HepG2 (cell line): ENCODE results near the gene ZNF524. TPM values are rescaled to one million over a fixed set of nuclear protein-coding genes. Genes with fewer than 3 reads are reported as not detected.

Experiments
- ATAC-seq: fragments of 200-7000 bp; cut with Tn5 transposase; 3 replicates; pipeline ENCODE4 v1.9.1; 2020; ENCODE audit warnings: mild to moderate bottlenecking, moderate library complexity
- BruUV-seq: library from RNA; stranded (reverse); fragments of 400-500 nt; replicated peaks from 2 replicates; lab custom pipeline; 2021; lab: Mats Ljungman, UMichigan
- CTCF ChIA-PET: fragments of 300-600 bp; formaldehyde crosslinking; extraction: SDS; loops from one replicate; lab custom pipeline; 2021; ENCODE audit warnings: low total read pairs, inconsistent platforms, low intra/inter-chr PET ratio; lab: Yijun Ruan, JAX
- POLR2A ChIA-PET: fragments of 350-600 bp; sonication (Branson Sonifier 250); formaldehyde crosslinking; loops from one replicate; lab custom pipeline; 2020; ENCODE audit warnings: antibody characterized with exemption, inconsistent platforms; lab: Yijun Ruan, JAX
- DNase-seq: peaks from one replicate; pipeline ENCODE4 v3.0.0-alpha.2; 2015; ENCODE audit warnings: low spot score
- FAIRE-seq: peaks from 3 replicates; lab custom pipeline; 2011; peaks lifted over from hg19 to GRCh38; lab: Jason Lieb, UNC
- H2AFZ ChIP-seq: one replicate; pipeline ENCODE4 v1.6.1; 2011; ENCODE audit warnings: low read length, inconsistent platforms
- H3K27ac ChIP-seq: fragments of 300-600 bp; 3 replicates; pipeline ENCODE4 v1.8.0; 2011; ENCODE audit warnings: mixed run types, mild to moderate bottlenecking, mixed read lengths, low read length, inconsistent platforms; ENCODE audit not compliant: insufficient read depth; ENCODE audit errors: extremely low read length
- H3K27me3 ChIP-seq, 2 experiments: fragments of 200-600 bp in 1 of 2; 2 replicates in 1 of 2; 3 replicates in 1 of 2; pipeline versions ENCODE4 v1.6.0 to v1.8.0; 2011; ENCODE audit warnings: low read length in 2 of 2, mild to moderate bottlenecking in 2 of 2, moderate library complexity in 2 of 2, inconsistent platforms in 1 of 2; ENCODE audit not compliant: insufficient read depth in 2 of 2, control insufficient read depth in 1 of 2
- H3K36me3 ChIP-seq, 2 experiments: fragments of 200-600 bp in 1 of 2; replicated peaks in 1 of 2; 2 replicates in 1 of 2; 3 replicates in 1 of 2; pipeline versions ENCODE4 v1.5.1 to v1.8.0; 2011; ENCODE audit warnings: low read length in 2 of 2, inconsistent platforms in 1 of 2; ENCODE audit not compliant: insufficient read depth in 2 of 2, control insufficient read depth in 1 of 2
- H3K4me1 ChIP-seq: 2 replicates; pipeline ENCODE4 v1.5.1; 2012; ENCODE audit warnings: low read length, inconsistent platforms; ENCODE audit not compliant: insufficient read depth
- H3K4me2 ChIP-seq: 2 replicates; pipeline ENCODE4 v1.6.0; 2011; ENCODE audit warnings: low read depth, low read length, inconsistent platforms
- H3K4me3 ChIP-seq, 3 experiments: fragments of 200-600 bp in 1 of 3; sonication (generic), shearing (Covaris generic) in 1 of 3; replicated peaks in 1 of 3; 2 replicates each; pipeline ENCODE4 v1.5.1; 2011 to 2016; ENCODE audit warnings: low read length in 3 of 3, inconsistent platforms in 2 of 3, low read depth in 2 of 3, mild to moderate bottlenecking in 2 of 3, control low read depth in 1 of 3, mixed read lengths in 1 of 3; ENCODE audit not compliant: insufficient read depth in 1 of 3
- H3K79me2 ChIP-seq: one replicate; pipeline ENCODE4 v1.6.1; 2011; ENCODE audit warnings: low read length, inconsistent platforms; ENCODE audit not compliant: insufficient read depth
- H3K9ac ChIP-seq: 2 replicates; pipeline ENCODE4 v1.6.0; 2011; ENCODE audit warnings: mild to moderate bottlenecking, low read depth, low read length, inconsistent platforms; ENCODE audit not compliant: insufficient read depth
- H3K9me3 ChIP-seq: 2 replicates; pipeline ENCODE4 v1.5.1; 2012; ENCODE audit warnings: mild to moderate bottlenecking, low read length
- H4K20me1 ChIP-seq: 2 replicates; pipeline ENCODE4 v1.6.0; 2011; ENCODE audit warnings: inconsistent platforms, mild to moderate bottlenecking, low read length, moderate library complexity; ENCODE audit not compliant: insufficient read depth
- ADNP ChIP-seq: sonication (generic); formaldehyde crosslinking; IDR thresholded peaks from 2 replicates; pipeline ENCODE4 v1.4.0; 2020; ENCODE audit warnings: missing genetic modification reagents
- AGO2 ChIP-seq: fragments of 200-400 bp; formaldehyde crosslinking; optimal IDR thresholded peaks from 2 replicates; pipeline ENCODE3; 2017; ENCODE audit warnings: mild to moderate bottlenecking, low read depth, low read length, moderate library complexity
- KAT2B ChIP-seq: fragments of 150-350 bp; IDR thresholded peaks from 2 replicates; pipeline ENCODE4 v1.6.1; 2014; ENCODE audit warnings: low read depth, low read length, borderline replicate concordance
- NFKBIZ ChIP-seq: IDR thresholded peaks from 2 replicates; pipeline ENCODE4 v1.6.1; 2018; ENCODE audit warnings: missing genetic modification reagents, missing compliant biosample characterization
- SMARCC2 ChIP-seq: fragments of 450-650 bp; IDR thresholded peaks from 2 replicates; pipeline ENCODE4 v1.6.1; 2017; ENCODE audit warnings: antibody characterized with exemption, mild to moderate bottlenecking
- SP140L ChIP-seq: sonication (generic); formaldehyde crosslinking; IDR thresholded peaks from 2 replicates; pipeline ENCODE4 v1.4.0; 2020; ENCODE audit warnings: missing genetic modification reagents, borderline replicate concordance
- ZBTB44 ChIP-seq: sonication (generic); formaldehyde crosslinking; IDR thresholded peaks from 2 replicates; pipeline ENCODE4 v1.4.0; 2020; ENCODE audit warnings: missing genetic modification reagents
- ZNF460 ChIP-seq: sonication (generic); formaldehyde crosslinking; IDR thresholded peaks from 2 replicates; pipeline ENCODE4 v1.5.1; 2020; ENCODE audit warnings: missing genetic modification reagents, mild to moderate bottlenecking, borderline replicate concordance
- WGBS: methylation state at CpG from one replicate; pipeline ENCODE4 v1.1.6; 2017; ENCODE audit warnings: low lambda C conversion rate; 5-methylcytosine and 5-hydroxymethylcytosine counted together
- in situ Hi-C: cut with HindIII; loops from 2 replicates; pipeline ENCODE4 v1.10.0; 2017; ENCODE audit warnings: low pct_unique_long_range_greater_than_20kb; ENCODE audit not compliant: extremely low pct_ligation_motif_present
- intact Hi-C: fragments of 100-400 bp; cut with micrococcal nuclease; formaldehyde crosslinking; loops from one replicate; pipeline ENCODE4 v1.10.0; 2022; ENCODE audit not compliant: unreplicated experiment
- polyA plus RNA-seq, 8 experiments: library from polyadenylated mRNA; depleted of rRNA in 3 of 8; stranded (reverse) in 7 of 8; unstranded in 1 of 8; fragments of >200 nt; fragmentation: Illumina TruSeq in 4 of 8; extraction: Trizol in 4 of 8; gene quantifications; 2 replicates each; pipeline versions ENCODE4 v1.2.1 to v1.2.3, GENCODE V29; 2011 to 2016; ENCODE audit warnings: low read depth in 4 of 8, missing spikeins in 1 of 8, mixed read lengths in 1 of 8; ENCODE audit not compliant: insufficient read depth in 1 of 8
- total RNA-seq, 5 experiments: library from RNA; depleted of rRNA; stranded (reverse); fragments of >200 nt; fragmentation: Illumina TruSeq; extraction: Trizol; gene quantifications; 2 replicates each; pipeline ENCODE4 v1.2.3, GENCODE V29; 2016; ENCODE audit warnings: low read depth in 1 of 5
- TF ChIP-seq, protein P1 (sequence below): sonication (generic); formaldehyde crosslinking; IDR thresholded peaks from 2 replicates; pipeline ENCODE4 v1.5.1; 2020; ENCODE audit warnings: missing genetic modification reagents, mild to moderate bottlenecking, borderline replicate concordance

Gene ZNF524
- total and polyA plus RNA-seq, 2 of the 13 experiments (the other 11 are each of a cell fraction or from before 2014, with no cell fraction given), result 3.2 to 4.6 TPM

DNA sequence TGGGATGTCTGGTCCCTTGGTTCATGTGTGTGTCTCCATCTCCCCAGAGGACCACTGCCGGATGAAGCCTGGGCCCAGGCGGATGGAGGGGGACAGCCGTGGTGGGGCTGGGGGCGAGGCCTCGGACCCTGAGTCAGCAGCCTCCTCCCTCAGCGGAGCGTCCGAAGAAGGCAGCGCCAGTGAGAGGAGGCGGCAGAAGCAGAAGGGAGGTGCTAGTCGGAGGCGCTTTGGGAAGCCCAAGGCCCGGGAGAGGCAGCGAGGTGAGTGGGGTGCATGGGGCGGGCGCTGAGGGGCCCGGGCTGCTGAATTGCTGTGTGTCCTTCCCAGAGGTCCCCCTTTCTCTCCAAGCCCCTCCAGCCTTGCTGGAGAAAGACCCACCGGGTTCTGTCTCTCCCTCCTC is 51.1 kb downstream of the ZNF524 start:
- peaks cover 10% of the 10 kb centered on the region for H4K20me1 ChIP-seq
- H3K9ac ChIP-seq, result no peak overlapping the region
- 88% methylated on average over 18 of the region's 18 CpGs for WGBS
- FAIRE-seq, result no peak
- no peak overlapping the region for H3K27ac ChIP-seq
- CTCF ChIA-PET, result no interaction called here
- H3K79me2 ChIP-seq, result peaks cover 15% of the 10 kb centered on the region
- in situ Hi-C loops (no loop called here), intact Hi-C loops (no loop called here)
- POLR2A ChIA-PET, result no interaction called here
- H3K9me3 ChIP-seq, result no peaks in the 10 kb centered on the region
- DNase-seq, result no peak
- H3K27me3 ChIP-seq, result no peaks in the 10 kb centered on the region; a peak in 1 of 5 replicates
- BruUV-seq, result no TSS peak
- no peaks in the 10 kb centered on the region for H3K36me3 ChIP-seq
- no peak overlapping the region for H2AFZ ChIP-seq
- H3K4me3 ChIP-seq, result no peak overlapping the region
- H3K4me1 ChIP-seq, result peaks cover 26% of the 10 kb centered on the region
- no peak overlapping the region for H3K4me2 ChIP-seq
- no peak for ATAC-seq
- TF ChIP-seq ADNP (CRISPR knock-in tag) (no peak), AGO2 (peak; percentile 32)

DNA sequence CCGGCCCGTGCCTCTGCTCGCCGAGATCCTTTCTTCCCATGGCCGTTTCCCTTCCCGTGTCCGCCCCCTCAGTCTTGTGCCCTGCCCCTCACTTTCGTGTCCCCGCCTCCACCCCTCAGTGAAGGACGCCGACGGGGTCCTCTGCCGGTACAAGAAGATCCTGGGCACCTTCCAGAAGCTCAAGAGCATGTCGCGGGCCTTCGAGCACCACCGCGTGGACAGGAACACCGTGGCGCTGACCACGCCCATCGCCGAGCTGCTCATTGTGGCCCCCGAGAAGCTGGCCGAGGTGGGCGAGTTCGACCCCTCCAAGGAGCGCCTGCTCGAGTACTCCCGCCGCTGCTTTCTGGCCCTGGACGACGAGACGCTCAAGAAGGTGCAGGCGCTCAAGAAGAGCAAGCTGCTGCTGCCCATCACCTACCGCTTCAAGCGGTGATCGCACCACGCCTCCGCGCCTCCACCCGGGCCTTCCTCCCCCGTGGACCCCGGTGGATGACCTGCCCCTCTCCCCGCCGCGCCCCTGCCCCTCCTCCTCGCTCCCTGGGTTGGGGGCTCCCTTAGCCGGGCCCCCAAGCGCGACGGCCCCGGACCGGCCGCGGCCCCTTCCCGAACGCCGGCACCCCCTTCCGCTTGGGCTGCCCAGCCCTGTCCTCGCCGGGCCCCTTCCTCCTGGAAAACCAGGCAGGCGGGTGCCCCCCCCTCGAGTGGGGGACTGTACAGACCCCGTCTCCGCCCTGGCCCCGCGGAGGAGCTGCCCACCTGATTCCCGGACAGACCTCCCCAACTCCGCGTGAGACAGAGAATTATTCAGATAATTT is 52.4 kb downstream of the ZNF524 start:
- Histone ChIP-seq H2AFZ (no peak overlapping the region), H3K4me3 (no peak overlapping the region), H3K4me2 (peak overlapping the region; percentile 91; the same call in 1 of the 2 replicates), H3K27ac (no peak overlapping the region), H3K79me2 (peaks cover 25% of the 10 kb centered on the region), H3K27me3 (no peaks in the 10 kb centered on the region; a peak in 1 of 5 replicates), H3K36me3 (no peaks in the 10 kb centered on the region; a peak in 1 of 5 replicates), H3K9ac (no peak overlapping the region)
- intact Hi-C loops (no loop called here), in situ Hi-C loops (no loop called here)
- ATAC-seq, result no peak
- POLR2A ChIA-PET, result interaction anchor here (0.7 kb wide), 1 partner anchor 30 kb away, joined by 3 read pairs; no protein-coding TSS in a partner anchor
- TF ChIP-seq SP140L (CRISPR knock-in tag), result no peak
- no peak for TF ChIP-seq ZBTB44 (CRISPR knock-in tag)
- TF ChIP-seq NFKBIZ (CRISPR knock-in tag), result no peak
- no peak for TF ChIP-seq KAT2B
- no peak for TF ChIP-seq SMARCC2
- no peak for TF ChIP-seq ZNF460 (CRISPR knock-in tag)
- TF ChIP-seq, protein P1, sequence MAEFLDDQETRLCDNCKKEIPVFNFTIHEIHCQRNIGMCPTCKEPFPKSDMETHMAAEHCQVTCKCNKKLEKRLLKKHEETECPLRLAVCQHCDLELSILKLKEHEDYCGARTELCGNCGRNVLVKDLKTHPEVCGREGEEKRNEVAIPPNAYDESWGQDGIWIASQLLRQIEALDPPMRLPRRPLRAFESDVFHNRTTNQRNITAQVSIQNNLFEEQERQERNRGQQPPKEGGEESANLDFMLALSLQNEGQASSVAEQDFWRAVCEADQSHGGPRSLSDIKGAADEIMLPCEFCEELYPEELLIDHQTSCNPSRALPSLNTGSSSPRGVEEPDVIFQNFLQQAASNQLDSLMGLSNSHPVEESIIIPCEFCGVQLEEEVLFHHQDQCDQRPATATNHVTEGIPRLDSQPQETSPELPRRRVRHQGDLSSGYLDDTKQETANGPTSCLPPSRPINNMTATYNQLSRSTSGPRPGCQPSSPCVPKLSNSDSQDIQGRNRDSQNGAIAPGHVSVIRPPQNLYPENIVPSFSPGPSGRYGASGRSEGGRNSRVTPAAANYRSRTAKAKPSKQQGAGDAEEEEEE (CRISPR knock-in tag), result no peak
- TF ChIP-seq, all 625 proteins: peak for 0
- no peak for FAIRE-seq
- Histone ChIP-seq H3K4me1 (peaks cover 26% of the 10 kb centered on the region), H4K20me1 (peaks cover 23% of the 10 kb centered on the region), H3K9me3 (no peaks in the 10 kb centered on the region)
- 96% methylated on average over 65 of the region's 71 CpGs for WGBS
- BruUV-seq, result no TSS peak
- CTCF ChIA-PET, result interaction anchor here (1.7 to 2.3 kb wide), 2 partner anchors 19 to 20 kb away, joined by 7 to 21 read pairs; no protein-coding TSS in a partner anchor
- DNase-seq, result no peak
